Tibial nerve (tissue), 3 donors: ENCODE data around the gene SNRNP70.

ENCODE experiments used
- CTCF ChIP-seq, 5 experiments: fragments of 200-600 bp in 3 of 5; fragments of 450-650 bp in 2 of 5; sonication (generic) in 3 of 5; IDR thresholded peaks; one replicate each; pipeline ENCODE4 v1.5.1; 2016 to 2019; ENCODE audit warnings: antibody characterized with exemption in 5 of 5, mild to moderate bottlenecking in 3 of 5, moderate library complexity in 2 of 5
- POLR2A ChIP-seq, 2 donors: fragments of 450-650 bp; IDR thresholded peaks; one replicate each; pipeline ENCODE4 v1.6.1; 2017; ENCODE audit warnings: antibody characterized with exemption in 2 of 2, mild to moderate bottlenecking in 2 of 2, moderate library complexity in 2 of 2

- TF ChIP-seq POLR2A (IDR thresholded peaks at IDR 0.05) = no peak
- TF ChIP-seq CTCF (IDR thresholded peaks at IDR 0.05) = no peak
Observed at GRCh38 chr19:49094505-49095482, 9.5 kb downstream of the SNRNP70 start.
